ENCODE measurements around the gene ZHX3. TPM values are rescaled to one million over a fixed set of nuclear protein-coding genes. Genes with fewer than 3 reads are reported as not detected.
"Not testable (repeated sequence)": the region's sequence is repeated elsewhere in the genome, so short reads cannot be mapped to it uniquely, and the experiment has no call there.

ZHX3 gene
- total and polyA plus RNA-seq, 2 donors = 15.4 to 28.2 TPM

- H3K27ac ChIP-seq (ENCODE audit: low read depth) = no peak overlapping the region
- WGBS = 78% methylated on average over 7 of the region's 7 CpGs
- H3K4me1 ChIP-seq (ENCODE audit: insufficient read depth) = no peaks in the 10 kb centered on the region
- no peak for DNase-seq (ENCODE audit: extremely low spot score)
- no peaks in the 10 kb centered on the region for H3K36me3 ChIP-seq (ENCODE audit: insufficient read depth)
- H3K4me3 ChIP-seq (ENCODE audit: low read depth, low read length) = no peak overlapping the region
These were observed 183.7 kb downstream of the ZHX3 start for GRCh38 chr20:41133709-41134361.

DNA sequence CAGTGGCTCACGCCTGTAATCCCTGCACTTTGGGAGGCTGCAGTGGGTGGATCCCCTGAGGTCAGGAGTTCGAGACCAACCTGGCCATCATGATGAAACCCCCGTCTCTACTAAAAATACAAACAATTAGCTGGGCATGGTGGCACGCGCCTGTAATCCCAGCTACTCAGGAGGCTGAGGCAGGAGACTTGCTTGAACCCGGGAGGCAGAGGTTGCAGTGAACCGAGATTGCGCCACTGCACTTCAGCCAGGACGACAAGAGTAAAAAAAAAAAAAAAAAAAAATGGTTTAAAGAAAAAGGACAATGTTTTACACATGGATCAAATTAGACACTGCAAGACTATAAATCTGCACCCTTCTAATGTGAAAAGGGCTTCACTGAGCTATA, 185.1 kb downstream of the ZHX3 start:
- H3K36me3 ChIP-seq (ENCODE audit: insufficient read depth); H3K27ac ChIP-seq (ENCODE audit: low read depth); DNase-seq (ENCODE audit: extremely low spot score); H3K4me1 ChIP-seq (ENCODE audit: insufficient read depth); H3K4me3 ChIP-seq (ENCODE audit: low read depth, low read length): not testable (repeated sequence)
- whole genome bisulfite sequencing = 90% methylated on average over 9 of the region's 9 CpGs

DNA sequence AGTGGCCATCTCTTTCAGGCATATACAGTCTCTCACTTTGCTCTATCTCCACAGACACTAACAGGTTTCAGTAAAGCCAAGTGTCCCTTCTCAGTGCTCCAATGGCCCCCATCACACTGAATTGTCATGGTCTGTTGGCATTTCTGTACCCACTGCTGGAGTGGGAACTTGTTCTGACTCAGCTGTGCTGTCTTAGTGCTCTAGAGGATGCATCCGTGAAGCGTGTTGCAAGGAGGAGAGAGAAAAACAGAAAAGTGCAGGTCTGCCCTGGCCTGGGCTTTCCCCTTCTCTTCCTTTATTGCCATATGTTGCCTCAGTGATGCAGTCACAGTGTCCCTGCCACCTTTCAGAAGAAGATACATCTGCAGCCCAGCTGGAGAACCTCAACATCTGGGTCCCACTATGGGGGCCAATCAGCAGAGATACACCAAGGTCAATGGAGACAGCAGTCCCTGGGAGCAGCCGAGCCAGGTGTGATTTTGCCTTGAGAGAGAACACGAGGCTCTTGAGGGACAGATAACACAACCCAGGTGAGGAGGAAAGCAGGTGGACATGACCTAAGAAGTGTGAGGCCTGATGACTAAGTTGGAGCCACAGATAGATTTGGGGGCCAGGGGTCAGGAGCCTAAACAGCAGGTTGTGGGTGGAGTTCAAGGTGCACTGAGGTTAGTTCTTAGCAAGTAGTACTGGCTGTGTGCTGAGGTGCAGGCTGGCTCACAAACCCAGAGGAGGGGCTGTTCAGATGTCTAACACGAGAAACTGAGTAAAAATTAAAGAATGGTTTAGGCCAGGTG, 185.7 kb downstream of the ZHX3 start:
- 80% methylated on average over 5 of the region's 5 CpGs for WGBS
- no peak for DNase-seq (ENCODE audit: extremely low spot score)
- Histone ChIP-seq H3K4me1 (ENCODE audit: insufficient read depth) (no peaks in the 10 kb centered on the region), H3K4me3 (ENCODE audit: low read depth, low read length) (no peak overlapping the region), H3K36me3 (ENCODE audit: insufficient read depth) (no peaks in the 10 kb centered on the region), H3K27ac (ENCODE audit: low read depth) (no peak overlapping the region)

Small RNAs within 50 kb of the gene (small RNA-seq; reads per million reads assigned to genes)
- gene AL022394.1 (not detected), gene MIR6871 (not detected), gene RN7SL615P (not detected)

Other genes with a start within 250 kb of the ZHX3 start
- gene PLCG1, start 180.2 kb downstream of the ZHX3 start, total RNA-seq = 86.7 TPM
- 66.7 TPM for gene PLCG1, start 180.2 kb downstream of the ZHX3 start, polyA plus RNA-seq
- 4.7 TPM for gene LPIN3, start 23.1 kb upstream of the ZHX3 start, total RNA-seq
- gene LPIN3, start 23.1 kb upstream of the ZHX3 start, polyA plus RNA-seq = 10.8 TPM
- 4.1 TPM for gene EMILIN3, start 49.1 kb upstream of the ZHX3 start, total RNA-seq
- gene EMILIN3, start 49.1 kb upstream of the ZHX3 start, polyA plus RNA-seq = 2.1 TPM